GM13977 (cell line): ENCODE data around the gene INTS3.

Experiments
- DNase-seq: peaks from one replicate; pipeline ENCODE4 v3.0.0; 2012; ENCODE audit warnings: low spot score
- CTCF ChIP-seq: IDR thresholded peaks from 2 replicates; pipeline ENCODE4 v1.5.1; 2012; ENCODE audit warnings: mild to moderate bottlenecking, control low read depth; ENCODE audit not compliant: insufficient read depth; ENCODE audit errors: extremely low read depth, missing control alignments
- in situ Hi-C: fragments of 300-500 bp; cut with MboI; formaldehyde crosslinking; loops from one replicate; pipeline ENCODE4 v1.12.0; 2022; ENCODE audit warnings: low sequenced_read_pairs, low pct_unique_long_range_greater_than_20kb, mixed read lengths, inconsistent platforms; ENCODE audit not compliant: unreplicated experiment

Gene INTS3

GRCh38 chr1:153793261-153793972, 65.6 kb downstream of the INTS3 start:
- TF ChIP-seq CTCF = no peak
- no peak for DNase-seq
- in situ Hi-C loops = no loop called here

- in situ Hi-C loops = no loop called here
- no peak for TF ChIP-seq CTCF
- no peak for DNase-seq
These were observed 66.2 kb downstream of the INTS3 start for GRCh38 chr1:153793973-153794615.

- TF ChIP-seq CTCF = no peak
- DNase-seq = no peak
- in situ Hi-C loops = loop anchor here (5.0 kb wide), 1 partner anchor 188 kb away; no protein-coding TSS in a partner anchor
These were observed 66.9 kb downstream of the INTS3 start for GRCh38 chr1:153794624-153795329.

- in situ Hi-C loops = loop anchor here (5.0 kb wide), 1 partner anchor 187 kb away; no protein-coding TSS in a partner anchor
- TF ChIP-seq CTCF = no peak
- DNase-seq = no peak
These were observed 67.5 kb downstream of the INTS3 start for GRCh38 chr1:153795330-153795837.

GRCh38 chr1:153795934-153796785, 68.3 kb downstream of the INTS3 start:
- no peak for DNase-seq
- in situ Hi-C loops = loop anchor here (5.0 kb wide), 1 partner anchor 186 kb away; no protein-coding TSS in a partner anchor
- no peak for TF ChIP-seq CTCF
